SK-N-SH (cell line): ENCODE results near the gene TIAL1.

ENCODE experiments used
- MEF2A ChIP-seq: IDR thresholded peaks from 2 replicates; pipeline ENCODE4 v1.4.0; 2012; ENCODE audit warnings: low read depth, borderline replicate concordance
- MXI1 ChIP-seq: IDR thresholded peaks from 2 replicates; pipeline ENCODE4 v1.6.1; 2012; ENCODE audit warnings: mild to moderate bottlenecking, low read depth, low read length, improper control_type of control experiment
- TF ChIP-seq, protein P1 (sequence below): fragments of 200-600 bp; sonication (generic); IDR thresholded peaks from 2 replicates; pipeline ENCODE4 v1.6.1; 2017; ENCODE audit warnings: antibody characterized with exemption, mild to moderate bottlenecking, moderate library complexity
- TF ChIP-seq, protein P2 (sequence below): IDR thresholded peaks from 2 replicates; pipeline ENCODE4 v1.4.0; 2012; ENCODE audit warnings: low read depth, borderline replicate concordance
- TF ChIP-seq, protein P3 (sequence below): IDR thresholded peaks from 2 replicates; pipeline ENCODE4 v1.4.0; 2012; ENCODE audit warnings: low read depth

GRCh38 chr10:119546009-119546408 is 50.8 kb downstream of the TIAL1 start:
- TF ChIP-seq, protein P1, sequence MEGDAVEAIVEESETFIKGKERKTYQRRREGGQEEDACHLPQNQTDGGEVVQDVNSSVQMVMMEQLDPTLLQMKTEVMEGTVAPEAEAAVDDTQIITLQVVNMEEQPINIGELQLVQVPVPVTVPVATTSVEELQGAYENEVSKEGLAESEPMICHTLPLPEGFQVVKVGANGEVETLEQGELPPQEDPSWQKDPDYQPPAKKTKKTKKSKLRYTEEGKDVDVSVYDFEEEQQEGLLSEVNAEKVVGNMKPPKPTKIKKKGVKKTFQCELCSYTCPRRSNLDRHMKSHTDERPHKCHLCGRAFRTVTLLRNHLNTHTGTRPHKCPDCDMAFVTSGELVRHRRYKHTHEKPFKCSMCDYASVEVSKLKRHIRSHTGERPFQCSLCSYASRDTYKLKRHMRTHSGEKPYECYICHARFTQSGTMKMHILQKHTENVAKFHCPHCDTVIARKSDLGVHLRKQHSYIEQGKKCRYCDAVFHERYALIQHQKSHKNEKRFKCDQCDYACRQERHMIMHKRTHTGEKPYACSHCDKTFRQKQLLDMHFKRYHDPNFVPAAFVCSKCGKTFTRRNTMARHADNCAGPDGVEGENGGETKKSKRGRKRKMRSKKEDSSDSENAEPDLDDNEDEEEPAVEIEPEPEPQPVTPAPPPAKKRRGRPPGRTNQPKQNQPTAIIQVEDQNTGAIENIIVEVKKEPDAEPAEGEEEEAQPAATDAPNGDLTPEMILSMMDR = no peak
- no peak for TF ChIP-seq MXI1
- TF ChIP-seq, protein P2, sequence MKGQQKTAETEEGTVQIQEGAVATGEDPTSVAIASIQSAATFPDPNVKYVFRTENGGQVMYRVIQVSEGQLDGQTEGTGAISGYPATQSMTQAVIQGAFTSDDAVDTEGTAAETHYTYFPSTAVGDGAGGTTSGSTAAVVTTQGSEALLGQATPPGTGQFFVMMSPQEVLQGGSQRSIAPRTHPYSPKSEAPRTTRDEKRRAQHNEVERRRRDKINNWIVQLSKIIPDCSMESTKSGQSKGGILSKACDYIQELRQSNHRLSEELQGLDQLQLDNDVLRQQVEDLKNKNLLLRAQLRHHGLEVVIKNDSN = no peak
- no peak for TF ChIP-seq MEF2A
- TF ChIP-seq, protein P3, sequence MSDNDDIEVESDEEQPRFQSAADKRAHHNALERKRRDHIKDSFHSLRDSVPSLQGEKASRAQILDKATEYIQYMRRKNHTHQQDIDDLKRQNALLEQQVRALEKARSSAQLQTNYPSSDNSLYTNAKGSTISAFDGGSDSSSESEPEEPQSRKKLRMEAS = no peak
